HepG2 (cell line): ENCODE measurements around the gene NUAK1. TPM values are rescaled to one million over a fixed set of nuclear protein-coding genes. Genes with fewer than 3 reads are reported as not detected.

ENCODE experiments used
- CERS6 ChIP-seq: sonication (generic); formaldehyde crosslinking; IDR thresholded peaks from 2 replicates; pipeline ENCODE4 v1.5.0; 2020; ENCODE audit warnings: missing genetic modification reagents
- NCOR1 ChIP-seq: fragments of 200-600 bp; sonication (generic); IDR thresholded peaks from 2 replicates; pipeline ENCODE4 v1.7.0; 2017; ENCODE audit warnings: antibody characterized with exemption, low read length, borderline replicate concordance
- SKIL ChIP-seq: sonication (generic); formaldehyde crosslinking; IDR thresholded peaks from 2 replicates; pipeline ENCODE4 v1.8.0; 2022; ENCODE audit warnings: missing genetic modification reagents, mild to moderate bottlenecking, moderate library complexity, borderline replicate concordance
- TAF15 ChIP-seq: fragments of 200-400 bp; formaldehyde crosslinking; IDR thresholded peaks from one replicate; pipeline ENCODE4 v1.6.1; 2018; ENCODE audit warnings: mild to moderate bottlenecking, low read depth, low read length; ENCODE audit not compliant: poor library complexity, severe bottlenecking
- TCF7L2 ChIP-seq: IDR thresholded peaks from 2 replicates; pipeline ENCODE4 v1.6.1; 2011; ENCODE audit warnings: mild to moderate bottlenecking, low read depth, low read length, moderate library complexity
- ZFAT ChIP-seq: sonication (generic); formaldehyde crosslinking; conservative IDR thresholded peaks from 2 replicates; pipeline ENCODE4 v1.8.1; 2023; ENCODE audit warnings: missing genetic modification reagents, inconsistent platforms
- ZNF281 ChIP-seq: sonication (generic); formaldehyde crosslinking; IDR thresholded peaks from 2 replicates; pipeline ENCODE4 v1.4.0; 2020; ENCODE audit warnings: missing genetic modification reagents, borderline replicate concordance
- ZNF580 ChIP-seq: IDR thresholded peaks from 2 replicates; pipeline ENCODE4 v1.6.1; 2016; ENCODE audit warnings: low read depth, borderline replicate concordance
- ZNF740 ChIP-seq: sonication (generic); formaldehyde crosslinking; IDR thresholded peaks from 2 replicates; pipeline ENCODE4 v1.4.0; 2020; ENCODE audit warnings: missing genetic modification reagents
- ZZZ3 ChIP-seq: sonication (generic); formaldehyde crosslinking; IDR thresholded peaks from 2 replicates; pipeline ENCODE4 v1.4.0; 2020; ENCODE audit warnings: missing genetic modification reagents, mild to moderate bottlenecking, borderline replicate concordance
- polyA plus RNA-seq, 8 experiments: library from polyadenylated mRNA; depleted of rRNA in 3 of 8; stranded (reverse) in 7 of 8; unstranded in 1 of 8; fragments of >200 nt; fragmentation: Illumina TruSeq in 4 of 8; extraction: Trizol in 4 of 8; gene quantifications; 2 replicates each; pipeline versions ENCODE4 v1.2.1 to v1.2.3, GENCODE V29; 2011 to 2016; ENCODE audit warnings: low read depth in 4 of 8, missing spikeins in 1 of 8, mixed read lengths in 1 of 8; ENCODE audit not compliant: insufficient read depth in 1 of 8
- total RNA-seq, 5 experiments: library from RNA; depleted of rRNA; stranded (reverse); fragments of >200 nt; fragmentation: Illumina TruSeq; extraction: Trizol; gene quantifications; 2 replicates each; pipeline ENCODE4 v1.2.3, GENCODE V29; 2016; ENCODE audit warnings: low read depth in 1 of 5

Gene NUAK1
- total and polyA plus RNA-seq, 2 of the 13 experiments (the other 11 are each of a cell fraction or from before 2014, with no cell fraction given), result 1.7 to 1.9 TPM

- no peak for TF ChIP-seq ZNF281
- TF ChIP-seq ZZZ3 (CRISPR knock-in tag), result no peak
- no peak for TF ChIP-seq ZNF740 (CRISPR knock-in tag)
- no peak for TF ChIP-seq SKIL
- no peak for TF ChIP-seq ZNF580 (CRISPR knock-in tag)
- no peak for TF ChIP-seq NCOR1
- TF ChIP-seq ZFAT (CRISPR knock-in tag), result no peak
- TF ChIP-seq CERS6 (CRISPR knock-in tag), result no peak
- no peak for TF ChIP-seq TCF7L2
- no peak for TF ChIP-seq TAF15
Measured at GRCh38 chr12:106086696-106087095, 52.1 kb downstream of the NUAK1 start (continued).
